Uterus (tissue), 2 donors: ENCODE measurements around the gene PRRT4.

Source experiments
- CTCF ChIP-seq, 4 experiments: fragments of 200-600 bp in 2 of 4; fragments of 450-650 bp in 2 of 4; sonication (generic) in 2 of 4; IDR thresholded peaks; one replicate each; pipeline ENCODE4 v1.5.1; 2016 to 2019; ENCODE audit warnings: antibody characterized with exemption in 4 of 4, mild to moderate bottlenecking in 2 of 4, moderate library complexity in 1 of 4
- POLR2A ChIP-seq, 2 donors: fragments of 450-650 bp; IDR thresholded peaks; one replicate each; pipeline ENCODE4 v1.6.1; 2016; ENCODE audit warnings: antibody characterized with exemption in 2 of 2, mild to moderate bottlenecking in 1 of 2, moderate library complexity in 1 of 2

- TF ChIP-seq CTCF (IDR thresholded peaks at IDR 0.05) (no peak), POLR2A (IDR thresholded peaks at IDR 0.05) (no peak)
Observed at GRCh38 chr7:128360359-128360678, 1.2 kb downstream of the PRRT4 start.
